ENCODE data around the gene METTL16.

DNA sequence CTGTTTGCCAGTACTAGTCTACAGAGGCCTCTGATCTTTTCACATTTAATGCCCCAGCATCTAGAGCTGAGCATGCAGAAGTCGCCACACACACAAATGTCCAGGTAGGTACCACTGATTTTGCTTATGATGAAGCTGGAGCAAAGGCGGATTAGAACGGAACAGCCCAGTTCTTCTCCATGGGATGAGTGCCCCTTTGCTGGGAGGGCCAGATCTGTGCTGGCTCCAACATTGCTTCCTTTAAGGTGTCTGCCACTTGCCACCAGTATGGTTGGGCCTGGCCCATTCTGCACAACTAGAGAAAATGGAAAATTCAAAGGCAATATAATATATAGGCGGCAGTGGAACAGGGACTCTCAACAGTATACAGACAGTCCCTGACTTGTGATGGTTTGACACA lies 108.6 kb downstream of the METTL16 start:
- no peak for TF ChIP-seq MYC (IDR thresholded peaks at IDR 0.05; ENCODE audit: low read depth, low read length)
- TF ChIP-seq, protein P1, sequence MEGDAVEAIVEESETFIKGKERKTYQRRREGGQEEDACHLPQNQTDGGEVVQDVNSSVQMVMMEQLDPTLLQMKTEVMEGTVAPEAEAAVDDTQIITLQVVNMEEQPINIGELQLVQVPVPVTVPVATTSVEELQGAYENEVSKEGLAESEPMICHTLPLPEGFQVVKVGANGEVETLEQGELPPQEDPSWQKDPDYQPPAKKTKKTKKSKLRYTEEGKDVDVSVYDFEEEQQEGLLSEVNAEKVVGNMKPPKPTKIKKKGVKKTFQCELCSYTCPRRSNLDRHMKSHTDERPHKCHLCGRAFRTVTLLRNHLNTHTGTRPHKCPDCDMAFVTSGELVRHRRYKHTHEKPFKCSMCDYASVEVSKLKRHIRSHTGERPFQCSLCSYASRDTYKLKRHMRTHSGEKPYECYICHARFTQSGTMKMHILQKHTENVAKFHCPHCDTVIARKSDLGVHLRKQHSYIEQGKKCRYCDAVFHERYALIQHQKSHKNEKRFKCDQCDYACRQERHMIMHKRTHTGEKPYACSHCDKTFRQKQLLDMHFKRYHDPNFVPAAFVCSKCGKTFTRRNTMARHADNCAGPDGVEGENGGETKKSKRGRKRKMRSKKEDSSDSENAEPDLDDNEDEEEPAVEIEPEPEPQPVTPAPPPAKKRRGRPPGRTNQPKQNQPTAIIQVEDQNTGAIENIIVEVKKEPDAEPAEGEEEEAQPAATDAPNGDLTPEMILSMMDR (IDR thresholded peaks at IDR 0.05; ENCODE audit: low read depth, low read length), result no peak
- TF ChIP-seq, protein P2, sequence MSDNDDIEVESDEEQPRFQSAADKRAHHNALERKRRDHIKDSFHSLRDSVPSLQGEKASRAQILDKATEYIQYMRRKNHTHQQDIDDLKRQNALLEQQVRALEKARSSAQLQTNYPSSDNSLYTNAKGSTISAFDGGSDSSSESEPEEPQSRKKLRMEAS (IDR thresholded peaks at IDR 0.05; ENCODE audit: low read depth, low read length), result no peak

Data from NB4 (cell line).